Gastrocnemius medialis (tissue), 4 donors: ENCODE results near the gene IMPDH1.

ENCODE experiments used
- POLR2A ChIP-seq, 2 donors: fragments of 450-650 bp; IDR thresholded peaks; one replicate each; pipeline ENCODE4 v1.6.1; 2017; ENCODE audit warnings: antibody characterized with exemption in 2 of 2, mild to moderate bottlenecking in 2 of 2, moderate library complexity in 2 of 2
- TF ChIP-seq, protein P1 (sequence below), 5 experiments: fragments of 450-650 bp in 3 of 5; fragments of 200-600 bp in 2 of 5; sonication (generic) in 2 of 5; IDR thresholded peaks in 4 of 5; conservative IDR thresholded peaks in 1 of 5; 1 replicate in 4 of 5; 2 replicates in 1 of 5; pipeline ENCODE4 v1.5.1; 2016 to 2019; ENCODE audit warnings: antibody characterized with exemption in 5 of 5, mild to moderate bottlenecking in 3 of 5, moderate library complexity in 3 of 5

GRCh38 chr7:128366986-128367385, 42.8 kb downstream of the IMPDH1 start:
- no peak for TF ChIP-seq POLR2A (IDR thresholded peaks at IDR 0.05)
- TF ChIP-seq, protein P1, sequence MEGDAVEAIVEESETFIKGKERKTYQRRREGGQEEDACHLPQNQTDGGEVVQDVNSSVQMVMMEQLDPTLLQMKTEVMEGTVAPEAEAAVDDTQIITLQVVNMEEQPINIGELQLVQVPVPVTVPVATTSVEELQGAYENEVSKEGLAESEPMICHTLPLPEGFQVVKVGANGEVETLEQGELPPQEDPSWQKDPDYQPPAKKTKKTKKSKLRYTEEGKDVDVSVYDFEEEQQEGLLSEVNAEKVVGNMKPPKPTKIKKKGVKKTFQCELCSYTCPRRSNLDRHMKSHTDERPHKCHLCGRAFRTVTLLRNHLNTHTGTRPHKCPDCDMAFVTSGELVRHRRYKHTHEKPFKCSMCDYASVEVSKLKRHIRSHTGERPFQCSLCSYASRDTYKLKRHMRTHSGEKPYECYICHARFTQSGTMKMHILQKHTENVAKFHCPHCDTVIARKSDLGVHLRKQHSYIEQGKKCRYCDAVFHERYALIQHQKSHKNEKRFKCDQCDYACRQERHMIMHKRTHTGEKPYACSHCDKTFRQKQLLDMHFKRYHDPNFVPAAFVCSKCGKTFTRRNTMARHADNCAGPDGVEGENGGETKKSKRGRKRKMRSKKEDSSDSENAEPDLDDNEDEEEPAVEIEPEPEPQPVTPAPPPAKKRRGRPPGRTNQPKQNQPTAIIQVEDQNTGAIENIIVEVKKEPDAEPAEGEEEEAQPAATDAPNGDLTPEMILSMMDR (IDR thresholded peaks at IDR 0.05 in 4 of 5, conservative IDR thresholded peaks at IDR 0.05 in 1 of 5), result no peak
